ENCODE data around the gene TANK.
A peak's percentile ranks its signal among the peaks of the same experiment; 100 is the strongest.

Gene TANK

DNA sequence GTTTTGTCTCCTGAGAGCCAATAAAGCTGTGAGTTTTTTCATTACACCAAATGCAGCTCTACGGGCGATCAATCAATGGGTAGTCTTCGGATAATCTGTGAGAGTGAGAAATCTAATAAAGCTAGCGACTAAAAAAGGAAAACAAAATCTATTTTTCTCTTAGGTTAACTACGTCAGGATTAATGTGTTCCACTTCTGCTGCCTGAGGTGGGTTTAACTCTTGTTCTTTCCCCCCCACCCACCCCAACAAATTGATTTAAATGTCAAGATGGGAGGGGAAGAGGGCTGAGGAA lies 85.0 kb downstream of the TANK start:
- Histone ChIP-seq H3K27me3 (ENCODE audit: low read length) (no peaks in the 10 kb centered on the region), H3F3A (ENCODE audit: insufficient read depth) (no peaks in the 10 kb centered on the region; the same call in 1 of the 2 replicates), H2AFZ (ENCODE audit: low read depth, low read length, severe bottlenecking) (no peak overlapping the region), H3K9ac (ENCODE audit: low read length) (peak overlapping the region; percentile 40), H3K79me2 (ENCODE audit: insufficient read depth, low read length) (no peaks in the 10 kb centered on the region), H3K4me2 (ENCODE audit: low read depth, low read length, poor library complexity, severe bottlenecking) (peak overlapping the region; percentile 55), H3K4me3 (ENCODE audit: insufficient read depth, low read length, poor library complexity, severe bottlenecking) (peak overlapping the region; percentile 38), H3K36me3 (ENCODE audit: low read length) (no peaks in the 10 kb centered on the region), H3K27ac (ENCODE audit: low read depth, low read length) (no peak overlapping the region), H3K9me2 (replicated peaks; ENCODE audit: insufficient read depth, low read length) (no peaks in the 10 kb centered on the region), H4K20me1 (ENCODE audit: low read depth, low read length) (no peaks in the 10 kb centered on the region), H3K9me3 (ENCODE audit: insufficient read depth, low read length) (no peaks in the 10 kb centered on the region)
- TF ChIP-seq CTCF (IDR thresholded peaks at IDR 0.05; ENCODE audit: insufficient read depth, low read length, poor library complexity, severe bottlenecking) (no peak), EZH2phosphoT487 (conservative IDR thresholded peaks at IDR 0.05; ENCODE audit: low read length) (no peak)

GRCh38 chr2:161245671-161246070 lies 85.4 kb downstream of the TANK start:
- Histone ChIP-seq H4K20me1 (ENCODE audit: low read depth, low read length) (no peaks in the 10 kb centered on the region), H2AFZ (ENCODE audit: low read depth, low read length, severe bottlenecking) (no peak overlapping the region), H3K27ac (ENCODE audit: low read depth, low read length) (no peak overlapping the region), H3K4me2 (ENCODE audit: low read depth, low read length, poor library complexity, severe bottlenecking) (peak overlapping the region; percentile 22), H3K4me3 (ENCODE audit: insufficient read depth, low read length, poor library complexity, severe bottlenecking) (no peak overlapping the region), H3K9me2 (replicated peaks; ENCODE audit: insufficient read depth, low read length) (no peaks in the 10 kb centered on the region), H3K79me2 (ENCODE audit: insufficient read depth, low read length) (no peaks in the 10 kb centered on the region), H3K27me3 (ENCODE audit: low read length) (no peaks in the 10 kb centered on the region), H3K36me3 (ENCODE audit: low read length) (no peaks in the 10 kb centered on the region), H3K9ac (ENCODE audit: low read length) (no peak overlapping the region), H3F3A (ENCODE audit: insufficient read depth) (no peaks in the 10 kb centered on the region; the same call in 1 of the 2 replicates), H3K9me3 (ENCODE audit: insufficient read depth, low read length) (no peaks in the 10 kb centered on the region)
- TF ChIP-seq EZH2phosphoT487 (conservative IDR thresholded peaks at IDR 0.05; ENCODE audit: low read length) (no peak), CTCF (IDR thresholded peaks at IDR 0.05; ENCODE audit: insufficient read depth, low read length, poor library complexity, severe bottlenecking) (no peak)

- H2AFZ ChIP-seq (ENCODE audit: low read depth, low read length, severe bottlenecking), result no peak overlapping the region
Measured at GRCh38 chr2:161246281-161246680, 86.1 kb downstream of the TANK start.

More at GRCh38 chr2:161246281-161246680, 86.1 kb downstream of the TANK start:
- no peaks in the 10 kb centered on the region for H4K20me1 ChIP-seq (ENCODE audit: low read depth, low read length)
- no peaks in the 10 kb centered on the region for H3K9me3 ChIP-seq (ENCODE audit: insufficient read depth, low read length)
- H3K36me3 ChIP-seq (ENCODE audit: low read length), result no peaks in the 10 kb centered on the region
- H3K27me3 ChIP-seq (ENCODE audit: low read length), result no peaks in the 10 kb centered on the region
- no peak overlapping the region for H3K27ac ChIP-seq (ENCODE audit: low read depth, low read length)
- no peaks in the 10 kb centered on the region for H3K79me2 ChIP-seq (ENCODE audit: insufficient read depth, low read length)
- no peak overlapping the region for H3K9ac ChIP-seq (ENCODE audit: low read length)
- no peaks in the 10 kb centered on the region; the same call in 1 of the 2 replicates for H3F3A ChIP-seq (ENCODE audit: insufficient read depth)
- TF ChIP-seq CTCF (IDR thresholded peaks at IDR 0.05; ENCODE audit: insufficient read depth, low read length, poor library complexity, severe bottlenecking), result no peak
- no peak for TF ChIP-seq EZH2phosphoT487 (conservative IDR thresholded peaks at IDR 0.05; ENCODE audit: low read length)
- no peak overlapping the region for H3K4me3 ChIP-seq (ENCODE audit: insufficient read depth, low read length, poor library complexity, severe bottlenecking)
- H3K4me2 ChIP-seq (ENCODE audit: low read depth, low read length, poor library complexity, severe bottlenecking), result no peak overlapping the region
- H3K9me2 ChIP-seq (replicated peaks; ENCODE audit: insufficient read depth, low read length), result no peaks in the 10 kb centered on the region

All from SU-DHL-6 (cell line).